ENCODE measurements around the gene PKD1L1. TPM values are rescaled to one million over a fixed set of nuclear protein-coding genes. Genes with fewer than 3 reads are reported as not detected.
"Not testable (repeated sequence)": the region's sequence is repeated elsewhere in the genome, so short reads cannot be mapped to it uniquely, and the experiment has no call there.

PKD1L1 gene
- total RNA-seq, 1 experiment from 2014 or later, result 0.17 TPM

GRCh38 chr7:47793186-47793585 is 155.1 kb downstream of the PKD1L1 start:
- H3K4me3 ChIP-seq (replicated peaks in 1 of 2; ENCODE audit: low read depth in 1 of 2, low read length in 2 of 2); H3K9ac ChIP-seq (ENCODE audit: low read length); H3K9me3 ChIP-seq (ENCODE audit: control insufficient read depth in 1 of 2, insufficient read depth in 1 of 2, low read depth in 1 of 2, low read length in 2 of 2); POLR2A ChIA-PET; BruUV-seq (replicated peaks); H3K79me2 ChIP-seq (ENCODE audit: insufficient read depth, low read length); H3K27me3 ChIP-seq (ENCODE audit: insufficient read depth, low read length); H3K4me1 ChIP-seq (ENCODE audit: control insufficient read depth in 1 of 2, insufficient read depth in 2 of 2, low read length in 2 of 2); H3K27ac ChIP-seq (ENCODE audit: low read depth, low read length); DNase-seq (ENCODE audit: low read depth, low spot score); H3K9me2 ChIP-seq (ENCODE audit: insufficient read depth); ATAC-seq; H3K4me2 ChIP-seq (ENCODE audit: low read length); CTCF ChIA-PET; RAD21 ChIA-PET (ENCODE audit: low non-redundant PET in 1 of 2, low total read pairs in 2 of 2, uncharacterized antibody in 2 of 2, unreplicated experiment in 2 of 2); H3K36me3 ChIP-seq (ENCODE audit: control insufficient read depth in 1 of 2, insufficient read depth in 2 of 2, low read length in 2 of 2); H4K20me1 ChIP-seq (ENCODE audit: insufficient read depth); H2AFZ ChIP-seq (ENCODE audit: low read depth, low read length, poor library complexity, severe bottlenecking); intact Hi-C loops (cut with micrococcal nuclease): not testable (repeated sequence)

- TF ChIP-seq EZH2phosphoT487 (IDR thresholded peaks at IDR 0.05; ENCODE audit: borderline replicate concordance) (no peak), ATF3 (IDR thresholded peaks at IDR 0.05) (no peak), REST (IDR thresholded peaks at IDR 0.05; ENCODE audit: low read depth) (no peak), ZNF274 (IDR thresholded peaks at IDR 0.05; ENCODE audit: low read depth, low read length) (no peak), SP1 (IDR thresholded peaks at IDR 0.05; ENCODE audit: low read depth) (no peak), SRF (IDR thresholded peaks at IDR 0.05; ENCODE audit: low read depth) (no peak), ZFX (IDR thresholded peaks at IDR 0.05) (no peak), ELF1 (IDR thresholded peaks at IDR 0.05; ENCODE audit: borderline replicate concordance, low read depth) (no peak), RAD21 (IDR thresholded peaks at IDR 0.05; ENCODE audit: low read depth) (peak; percentile 64), FOSL1 (IDR thresholded peaks at IDR 0.05; ENCODE audit: low read depth) (no peak), YY1 (IDR thresholded peaks at IDR 0.05; ENCODE audit: extremely low read depth, insufficient replicate concordance, low read depth, low read length) (no peak), CTCF (IDR thresholded peaks at IDR 0.05 in 2 of 3, conservative IDR thresholded peaks at IDR 0.05 in 1 of 3; ENCODE audit: borderline replicate concordance in 1 of 3, insufficient read depth in 1 of 3, low read depth in 2 of 3, low read length in 2 of 3) (peak; percentile 64 to 71 (median 65)), POLR2AphosphoS5 (IDR thresholded peaks at IDR 0.05; ENCODE audit: low read depth, low read length) (no peak)
- H3K4me2 ChIP-seq (ENCODE audit: low read length), result no peak overlapping the region
- H2AFZ ChIP-seq (ENCODE audit: low read depth, low read length, poor library complexity, severe bottlenecking), result peak overlapping the region; percentile 42
- POLR2A ChIA-PET, result no interaction called here
- no peak overlapping the region for H3K27ac ChIP-seq (ENCODE audit: low read depth, low read length)
- no TSS peak for BruUV-seq (replicated peaks)
- peaks cover 2 to 3% of the 10 kb centered on the region in 2 experiments; a peak in 3 of 4 replicates for H3K4me1 ChIP-seq (ENCODE audit: control insufficient read depth in 1 of 2, insufficient read depth in 2 of 2, low read length in 2 of 2)
- H3K27me3 ChIP-seq (ENCODE audit: insufficient read depth, low read length), result no peaks in the 10 kb centered on the region
- CTCF ChIA-PET, result interaction anchor here (1.1 kb wide), 1 partner anchor 359 kb away, joined by 4 read pairs; no protein-coding TSS in a partner anchor
- peak; percentile 29 for DNase-seq (ENCODE audit: low read depth, low spot score)
- no peaks in the 10 kb centered on the region for H3K9me2 ChIP-seq (ENCODE audit: insufficient read depth)
- RAD21 ChIA-PET (ENCODE audit: low non-redundant PET in 1 of 2, low total read pairs in 2 of 2, uncharacterized antibody in 2 of 2, unreplicated experiment in 2 of 2), result no interaction called here
- H3K79me2 ChIP-seq (ENCODE audit: insufficient read depth, low read length), result no peaks in the 10 kb centered on the region
- H3K36me3 ChIP-seq (ENCODE audit: control insufficient read depth in 1 of 2, insufficient read depth in 2 of 2, low read length in 2 of 2), result no peaks in the 10 kb centered on the region
- intact Hi-C loops (cut with micrococcal nuclease), result no loop called here
- H4K20me1 ChIP-seq (ENCODE audit: insufficient read depth), result no peaks in the 10 kb centered on the region
- no peak overlapping the region for H3K9ac ChIP-seq (ENCODE audit: low read length)
- H3K4me3 ChIP-seq (replicated peaks in 1 of 2; ENCODE audit: low read depth in 1 of 2, low read length in 2 of 2), result no peak overlapping the region
- ATAC-seq, result peak; percentile 94
- no peaks in the 10 kb centered on the region for H3K9me3 ChIP-seq (ENCODE audit: control insufficient read depth in 1 of 2, insufficient read depth in 1 of 2, low read depth in 1 of 2, low read length in 2 of 2)
Measured at GRCh38 chr7:47792521-47793121, 155.6 kb downstream of the PKD1L1 start.

Measured in HCT116 (cell line).